LHCN-M2 (cell line): ENCODE measurements around the gene SERPINA4. TPM values are rescaled to one million over a fixed set of nuclear protein-coding genes. Genes with fewer than 3 reads are reported as not detected.
"Not testable (repeated sequence)": the region's sequence is repeated elsewhere in the genome, so short reads cannot be mapped to it uniquely, and the experiment has no call there.

ENCODE experiments used
- DNase-seq: peaks from one replicate; pipeline ENCODE4 v3.0.0-alpha.2; 2012; ENCODE audit warnings: low read depth
- total RNA-seq: library from RNA; depleted of rRNA; stranded (reverse); fragments of >200 nt; gene quantifications from 2 replicates; pipeline ENCODE4 v1.2.3, GENCODE V29; 2014

Gene SERPINA4
- total RNA-seq, 1 experiment from 2014 or later, result not detected

GRCh38 chr14:94592457-94592856 lies 31.2 kb downstream of the SERPINA4 start:
- DNase-seq, result no peak

GRCh38 chr14:94593376-94593748 lies 32.1 kb downstream of the SERPINA4 start:
- DNase-seq, result no peak

GRCh38 chr14:94593749-94594431 lies 32.6 kb downstream of the SERPINA4 start:
- no peak for DNase-seq

GRCh38 chr14:94594441-94594840 lies 33.2 kb downstream of the SERPINA4 start:
- no peak for DNase-seq

- DNase-seq, result no peak
Observed at GRCh38 chr14:94595912-94596311, 34.7 kb downstream of the SERPINA4 start.

GRCh38 chr14:94596361-94596760 lies 35.1 kb downstream of the SERPINA4 start:
- no peak for DNase-seq

GRCh38 chr14:94597788-94598187 lies 36.5 kb downstream of the SERPINA4 start:
- DNase-seq, result no peak

- no peak for DNase-seq
Observed at GRCh38 chr14:94598506-94598815, 37.2 kb downstream of the SERPINA4 start.

GRCh38 chr14:94598816-94599655 lies 37.8 kb downstream of the SERPINA4 start:
- DNase-seq, result peak; percentile 89

GRCh38 chr14:94599656-94600004 lies 38.4 kb downstream of the SERPINA4 start:
- DNase-seq, result no peak

GRCh38 chr14:94600148-94600545 lies 38.9 kb downstream of the SERPINA4 start:
- DNase-seq, result no peak

GRCh38 chr14:94601884-94602391 lies 40.7 kb downstream of the SERPINA4 start:
- DNase-seq, result peak; percentile 77

- DNase-seq, result no peak
Observed at GRCh38 chr14:94602722-94603121, 41.5 kb downstream of the SERPINA4 start.

- no peak for DNase-seq
Observed at GRCh38 chr14:94605361-94605760, 44.1 kb downstream of the SERPINA4 start.

GRCh38 chr14:94608966-94609365 lies 47.7 kb downstream of the SERPINA4 start:
- DNase-seq, result not testable (repeated sequence)

- DNase-seq, result no peak
Observed at GRCh38 chr14:94611179-94611578, 49.9 kb downstream of the SERPINA4 start.

- DNase-seq, result no peak
Observed at GRCh38 chr14:94612174-94612573, 50.9 kb downstream of the SERPINA4 start, which contains the start of gene SERPINA3. TSS of gene SERPINA3 (plus strand) at chr14:94612391. CDS start at chr14:94614442, 2,051 bp downstream.

- no peak for DNase-seq
Observed at GRCh38 chr14:94612580-94613554, 51.6 kb downstream of the SERPINA4 start.

- DNase-seq, result no peak
Observed at GRCh38 chr14:94613720-94614644, 52.7 kb downstream of the SERPINA4 start.

GRCh38 chr14:94614802-94615201 lies 53.6 kb downstream of the SERPINA4 start:
- DNase-seq, result no peak

- DNase-seq, result no peak
Observed at GRCh38 chr14:94615254-94615653, 54.0 kb downstream of the SERPINA4 start.
